Prostate gland (tissue), 2 donors: Measurements from ENCODE around the gene PHF12. TPM values are rescaled to one million over a fixed set of nuclear protein-coding genes. Genes with fewer than 3 reads are reported as not detected.

ENCODE experiments used
- DNase-seq: peaks from one replicate; pipeline ENCODE4 v3.0.0-alpha.2; 2019; ENCODE audit warnings: low spot score
- H3K27ac ChIP-seq, 2 donors: fragments of 200-600 bp; sonication (generic); 2 replicates each; pipeline ENCODE4 v1.5.1; 2017 to 2019
- H3K27me3 ChIP-seq: fragments of 200-600 bp; sonication (generic); replicated peaks from 2 replicates; pipeline ENCODE4 v1.5.1; 2019; ENCODE audit not compliant: insufficient read depth
- H3K36me3 ChIP-seq, 2 donors: fragments of 200-600 bp; sonication (generic); 1 replicate in 1 of 2; 2 replicates in 1 of 2; pipeline versions ENCODE4 v1.5.1 to v1.8.1; 2017 to 2019
- H3K4me1 ChIP-seq: fragments of 200-600 bp; sonication (generic); replicated peaks from 2 replicates; pipeline ENCODE4 v1.5.1; 2019
- H3K4me3 ChIP-seq, 2 donors: fragments of 200-600 bp; sonication (generic); 2 replicates each; pipeline ENCODE4 v1.5.1; 2017 to 2019
- H3K9me3 ChIP-seq: fragments of 200-600 bp; sonication (generic); 2 replicates; pipeline ENCODE4 v1.5.1; 2017
- CTCF ChIP-seq, 4 experiments: fragments of 200-600 bp in 2 of 4; fragments of 450-650 bp in 2 of 4; sonication (generic) in 2 of 4; IDR thresholded peaks; 1 replicate in 3 of 4; 2 replicates in 1 of 4; pipeline ENCODE4 v1.5.1; 2016 to 2019; ENCODE audit warnings: antibody characterized with exemption in 4 of 4, mild to moderate bottlenecking in 2 of 4, moderate library complexity in 2 of 4
- POLR2A ChIP-seq: fragments of 450-650 bp; IDR thresholded peaks from one replicate; pipeline ENCODE4 v1.6.1; 2016; ENCODE audit warnings: antibody characterized with exemption, mild to moderate bottlenecking
- POLR2AphosphoS5 ChIP-seq: sonication (generic); formaldehyde crosslinking; IDR thresholded peaks from one replicate; pipeline ENCODE4 v1.6.1; 2017; ENCODE audit warnings: antibody characterized with exemption
- WGBS: methylation state at CpG from one replicate; pipeline ENCODE4 v1.1.5; 2018; 5-methylcytosine and 5-hydroxymethylcytosine counted together
- intact Hi-C: fragments of 100-400 bp; cut with DNase I; formaldehyde crosslinking; loops from one replicate; pipeline ENCODE4 v1.14.2; 2022
- total RNA-seq, 2 donors: library from RNA; depleted of rRNA; stranded (reverse); fragments of >200 nt; gene quantifications; one replicate each; pipeline ENCODE4 v1.1.0, GENCODE V29; 2016

Gene PHF12
- total RNA-seq, 2 donors from 2014 or later, result 74.9 to 112 TPM

- TF ChIP-seq POLR2A (no peak), CTCF (IDR thresholded peaks at IDR 0.05) (no peak), POLR2AphosphoS5 (no peak)
- Histone ChIP-seq H3K4me1 (no peaks in the 10 kb centered on the region), H3K27ac (no peak overlapping the region), H3K36me3 (peaks cover 3 to 11% of the 10 kb centered on the region in 2 donors), H3K4me3 (no peak overlapping the region), H3K9me3 (no peaks in the 10 kb centered on the region), H3K27me3 (no peaks in the 10 kb centered on the region)
- WGBS, result 89% methylated on average over 3 of the region's 3 CpGs
- intact Hi-C loops, result no loop called here
- DNase-seq, result no peak
Observed at GRCh38 chr17:28862561-28862960, 88.8 kb downstream of the PHF12 start.

- intact Hi-C loops, result no loop called here
- no peaks in the 10 kb centered on the region for H3K9me3 ChIP-seq
- H3K36me3 ChIP-seq, result peaks cover 3 to 11% of the 10 kb centered on the region in 2 donors
- no peak overlapping the region for H3K4me3 ChIP-seq
- DNase-seq, result no peak
- no peak overlapping the region for H3K27ac ChIP-seq
- no peaks in the 10 kb centered on the region for H3K27me3 ChIP-seq
- 68% methylated on average over 8 of the region's 8 CpGs for WGBS
- TF ChIP-seq POLR2A (no peak), POLR2AphosphoS5 (no peak), CTCF (IDR thresholded peaks at IDR 0.05) (no peak)
- no peaks in the 10 kb centered on the region for H3K4me1 ChIP-seq
Observed at GRCh38 chr17:28861393-28862203, 89.7 kb downstream of the PHF12 start.

GRCh38 chr17:28860363-28860808 lies 90.9 kb downstream of the PHF12 start:
- Histone ChIP-seq H3K27ac (no peak overlapping the region), H3K36me3 (peaks cover 3 to 11% of the 10 kb centered on the region in 2 donors), H3K9me3 (no peaks in the 10 kb centered on the region), H3K4me1 (peaks cover 3% of the 10 kb centered on the region), H3K4me3 (no peak overlapping the region), H3K27me3 (no peaks in the 10 kb centered on the region)
- WGBS, result 100% methylated on average over 4 of the region's 4 CpGs
- intact Hi-C loops, result no loop called here
- DNase-seq, result no peak
- no peak for TF ChIP-seq CTCF (IDR thresholded peaks at IDR 0.05)
- TF ChIP-seq POLR2A, result no peak
- no peak for TF ChIP-seq POLR2AphosphoS5

- Histone ChIP-seq H3K9me3 (no peaks in the 10 kb centered on the region), H3K27me3 (no peaks in the 10 kb centered on the region), H3K27ac (no peak overlapping the region), H3K4me1 (peaks cover 5% of the 10 kb centered on the region), H3K36me3 (peaks cover 3 to 11% of the 10 kb centered on the region in 2 donors), H3K4me3 (no peak overlapping the region)
- 50% methylated on average over 2 of the region's 2 CpGs for WGBS
- no peak for DNase-seq
- intact Hi-C loops, result loop anchor here (10.0 kb wide), 1 partner anchor 94 kb away; no protein-coding TSS in a partner anchor
- no peak for TF ChIP-seq CTCF (IDR thresholded peaks at IDR 0.05)
- no peak for TF ChIP-seq POLR2A
- TF ChIP-seq POLR2AphosphoS5, result no peak
Observed at GRCh38 chr17:28858801-28859355, 92.4 kb downstream of the PHF12 start.
